ENCODE results near the gene AKT1.

Gene AKT1

GRCh38 chr14:104742586-104743455 lies 52.7 kb downstream of the AKT1 start:
- FAIRE-seq, result no peak
- TF ChIP-seq POLR2A (IDR thresholded peaks at IDR 0.05; ENCODE audit: low read depth, low read length) (no peak), TAF1 (IDR thresholded peaks at IDR 0.05; ENCODE audit: borderline replicate concordance, low read depth, low read length) (no peak), POLR2AphosphoS5 (IDR thresholded peaks at IDR 0.05; ENCODE audit: low read depth, low read length) (no peak)
- no peak for DNase-seq (ENCODE audit: insufficient read length)

GRCh38 chr14:104741803-104742251 lies 53.7 kb downstream of the AKT1 start:
- no peak for TF ChIP-seq TAF1 (IDR thresholded peaks at IDR 0.05; ENCODE audit: borderline replicate concordance, low read depth, low read length)
- TF ChIP-seq POLR2A (IDR thresholded peaks at IDR 0.05; ENCODE audit: low read depth, low read length), result no peak
- no peak for TF ChIP-seq POLR2AphosphoS5 (IDR thresholded peaks at IDR 0.05; ENCODE audit: low read depth, low read length)
- no peak for DNase-seq (ENCODE audit: insufficient read length)
- no peak for FAIRE-seq

GRCh38 chr14:104741108-104741802 lies 54.3 kb downstream of the AKT1 start:
- DNase-seq (ENCODE audit: insufficient read length), result no peak
- FAIRE-seq, result no peak
- TF ChIP-seq POLR2A (IDR thresholded peaks at IDR 0.05; ENCODE audit: low read depth, low read length), result no peak
- no peak for TF ChIP-seq POLR2AphosphoS5 (IDR thresholded peaks at IDR 0.05; ENCODE audit: low read depth, low read length)
- no peak for TF ChIP-seq TAF1 (IDR thresholded peaks at IDR 0.05; ENCODE audit: borderline replicate concordance, low read depth, low read length)

- DNase-seq (ENCODE audit: insufficient read length) (no peak), FAIRE-seq (no peak)
- TF ChIP-seq POLR2A (IDR thresholded peaks at IDR 0.05; ENCODE audit: low read depth, low read length), result no peak
- no peak; the same call in 1 of the 2 replicates for TF ChIP-seq POLR2AphosphoS5 (IDR thresholded peaks at IDR 0.05; ENCODE audit: low read depth, low read length)
- TF ChIP-seq TAF1 (IDR thresholded peaks at IDR 0.05; ENCODE audit: borderline replicate concordance, low read depth, low read length), result no peak
These were observed 55.7 kb downstream of the AKT1 start for GRCh38 chr14:104739546-104740516.

- TF ChIP-seq TAF1 (IDR thresholded peaks at IDR 0.05; ENCODE audit: borderline replicate concordance, low read depth, low read length), result no peak
- no peak for TF ChIP-seq POLR2AphosphoS5 (IDR thresholded peaks at IDR 0.05; ENCODE audit: low read depth, low read length)
- TF ChIP-seq POLR2A (IDR thresholded peaks at IDR 0.05; ENCODE audit: low read depth, low read length), result no peak
- FAIRE-seq, result no peak
- no peak for DNase-seq (ENCODE audit: insufficient read length)
These were observed 56.5 kb downstream of the AKT1 start for GRCh38 chr14:104739026-104739425.

- no peak for FAIRE-seq
- DNase-seq (ENCODE audit: insufficient read length), result no peak
- TF ChIP-seq POLR2AphosphoS5 (IDR thresholded peaks at IDR 0.05; ENCODE audit: low read depth, low read length) (no peak), POLR2A (IDR thresholded peaks at IDR 0.05; ENCODE audit: low read depth, low read length) (no peak), TAF1 (IDR thresholded peaks at IDR 0.05; ENCODE audit: borderline replicate concordance, low read depth, low read length) (no peak)
These were observed 57.1 kb downstream of the AKT1 start for GRCh38 chr14:104738375-104739019.

- FAIRE-seq (no peak), DNase-seq (ENCODE audit: insufficient read length) (no peak)
- TF ChIP-seq POLR2AphosphoS5 (IDR thresholded peaks at IDR 0.05; ENCODE audit: low read depth, low read length), result no peak
These were observed 59.5 kb downstream of the AKT1 start for GRCh38 chr14:104735830-104736642.

- FAIRE-seq (no peak), DNase-seq (ENCODE audit: insufficient read length) (no peak)
These were observed 60.4 kb downstream of the AKT1 start for GRCh38 chr14:104734991-104735779.

GRCh38 chr14:104734601-104734990 lies 61.0 kb downstream of the AKT1 start:
- no peak for FAIRE-seq
- no peak for DNase-seq (ENCODE audit: insufficient read length)
- TF ChIP-seq POLR2A (IDR thresholded peaks at IDR 0.05; ENCODE audit: low read depth, low read length) (no peak), POLR2AphosphoS5 (IDR thresholded peaks at IDR 0.05; ENCODE audit: low read depth, low read length) (no peak), TAF1 (IDR thresholded peaks at IDR 0.05; ENCODE audit: borderline replicate concordance, low read depth, low read length) (no peak)

More at GRCh38 chr14:104734991-104735779, 60.4 kb downstream of the AKT1 start:
- no peak for TF ChIP-seq POLR2AphosphoS5 (IDR thresholded peaks at IDR 0.05; ENCODE audit: low read depth, low read length)
- no peak for TF ChIP-seq TAF1 (IDR thresholded peaks at IDR 0.05; ENCODE audit: borderline replicate concordance, low read depth, low read length)
- no peak for TF ChIP-seq POLR2A (IDR thresholded peaks at IDR 0.05; ENCODE audit: low read depth, low read length)
